Measurements from ENCODE around the gene LATS1.

DNA sequence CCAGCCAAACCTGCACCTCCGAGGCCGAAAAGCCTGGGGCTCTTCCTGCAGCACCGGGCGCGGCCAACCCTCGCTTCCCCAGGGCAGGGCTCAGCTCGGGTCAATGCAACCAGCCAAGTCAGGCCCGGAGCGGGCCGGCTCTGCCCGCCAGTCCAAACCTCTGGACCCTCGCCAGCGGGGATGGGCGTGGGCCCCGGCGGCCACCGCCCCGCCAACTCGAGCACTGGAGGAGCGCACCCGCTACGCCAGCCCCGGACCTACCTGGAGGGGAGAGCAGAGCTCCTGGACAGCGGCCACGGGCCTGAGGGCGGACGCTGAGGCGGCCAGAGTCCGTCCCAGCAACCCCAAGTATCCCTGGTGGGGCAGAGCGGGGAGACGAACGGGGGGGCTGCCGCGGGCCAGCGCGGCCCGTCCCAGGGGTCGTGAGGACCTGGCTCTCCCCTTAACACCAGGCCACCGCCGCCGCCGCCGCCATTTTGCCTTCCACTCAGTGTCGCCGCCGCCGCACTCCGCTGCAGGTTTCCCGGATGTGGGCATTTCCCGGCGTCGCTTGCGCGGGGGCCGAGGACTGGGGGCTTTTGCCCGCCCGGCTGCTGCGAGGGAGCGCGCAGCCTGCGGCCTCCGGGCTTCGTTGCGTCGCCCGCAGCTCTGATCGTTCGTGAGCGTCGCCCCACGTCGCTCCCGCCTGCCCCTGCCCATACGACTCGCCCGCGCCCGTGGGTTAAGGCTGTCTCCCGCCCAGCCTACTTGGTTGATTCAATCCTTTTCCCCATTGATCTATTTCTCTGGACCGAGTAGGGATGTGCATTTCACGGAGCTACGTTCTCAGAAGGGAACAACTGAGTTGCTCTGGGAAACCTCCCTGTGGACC, at the start of gene LATS1:
- TF ChIP-seq, protein P1, sequence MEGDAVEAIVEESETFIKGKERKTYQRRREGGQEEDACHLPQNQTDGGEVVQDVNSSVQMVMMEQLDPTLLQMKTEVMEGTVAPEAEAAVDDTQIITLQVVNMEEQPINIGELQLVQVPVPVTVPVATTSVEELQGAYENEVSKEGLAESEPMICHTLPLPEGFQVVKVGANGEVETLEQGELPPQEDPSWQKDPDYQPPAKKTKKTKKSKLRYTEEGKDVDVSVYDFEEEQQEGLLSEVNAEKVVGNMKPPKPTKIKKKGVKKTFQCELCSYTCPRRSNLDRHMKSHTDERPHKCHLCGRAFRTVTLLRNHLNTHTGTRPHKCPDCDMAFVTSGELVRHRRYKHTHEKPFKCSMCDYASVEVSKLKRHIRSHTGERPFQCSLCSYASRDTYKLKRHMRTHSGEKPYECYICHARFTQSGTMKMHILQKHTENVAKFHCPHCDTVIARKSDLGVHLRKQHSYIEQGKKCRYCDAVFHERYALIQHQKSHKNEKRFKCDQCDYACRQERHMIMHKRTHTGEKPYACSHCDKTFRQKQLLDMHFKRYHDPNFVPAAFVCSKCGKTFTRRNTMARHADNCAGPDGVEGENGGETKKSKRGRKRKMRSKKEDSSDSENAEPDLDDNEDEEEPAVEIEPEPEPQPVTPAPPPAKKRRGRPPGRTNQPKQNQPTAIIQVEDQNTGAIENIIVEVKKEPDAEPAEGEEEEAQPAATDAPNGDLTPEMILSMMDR (conservative IDR thresholded peaks at IDR 0.05; ENCODE audit: low read depth, low read length) = no peak
- TF ChIP-seq EZH2 (IDR thresholded peaks at IDR 0.05; ENCODE audit: borderline replicate concordance, low read depth, low read length, poor library complexity, severe bottlenecking) = no peak

Data from A673 (cell line).